ENCODE results near the gene AMIGO1.

AMIGO1 gene

GRCh38 chr1:109466452-109467300, 42.9 kb downstream of the AMIGO1 start, which contains the start of gene SYPL2:
Gene SYPL2, plus strand, starts transcription at chr1:109466546. Its CDS starts 298 bp downstream, at chr1:109466844.
- no peak for TF ChIP-seq CTCF (IDR thresholded peaks at IDR 0.05)

- no peak for TF ChIP-seq CTCF (IDR thresholded peaks at IDR 0.05)
Observed at GRCh38 chr1:109466125-109466451, 43.4 kb downstream of the AMIGO1 start.

- no peak for TF ChIP-seq CTCF (IDR thresholded peaks at IDR 0.05)
Observed at GRCh38 chr1:109457819-109458218, 51.7 kb downstream of the AMIGO1 start.

GRCh38 chr1:109454497-109455133, 54.9 kb downstream of the AMIGO1 start:
- TF ChIP-seq CTCF (IDR thresholded peaks at IDR 0.05), result no peak
